NCI-H1436 (cell line): Measurements from ENCODE around the gene NAB1.

Experiments used
- DNase-seq: peaks from one replicate; lab custom pipeline; 2025; lab: John Stamatoyannopoulos, UW

Gene NAB1

DNA sequence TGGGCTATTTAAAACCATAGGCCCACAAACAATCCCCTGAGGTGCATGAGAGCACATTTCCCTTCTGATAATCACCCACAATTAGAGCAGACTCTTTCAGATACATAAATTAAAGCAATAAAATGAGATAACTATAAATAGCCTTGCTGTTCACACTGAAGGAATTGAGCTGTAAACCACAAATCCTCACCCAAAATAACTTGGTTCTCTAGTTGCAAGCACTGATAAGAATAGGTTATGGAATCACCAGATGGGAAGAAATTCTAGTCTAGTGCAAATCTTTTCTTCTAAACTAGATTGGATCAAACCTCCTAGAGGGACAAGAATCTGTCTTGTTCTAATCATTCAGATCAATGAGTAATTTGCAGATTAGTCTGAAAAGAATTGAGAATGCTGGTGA, 64.6 kb downstream of the NAB1 start:
- DNase-seq, result no peak

DNA sequence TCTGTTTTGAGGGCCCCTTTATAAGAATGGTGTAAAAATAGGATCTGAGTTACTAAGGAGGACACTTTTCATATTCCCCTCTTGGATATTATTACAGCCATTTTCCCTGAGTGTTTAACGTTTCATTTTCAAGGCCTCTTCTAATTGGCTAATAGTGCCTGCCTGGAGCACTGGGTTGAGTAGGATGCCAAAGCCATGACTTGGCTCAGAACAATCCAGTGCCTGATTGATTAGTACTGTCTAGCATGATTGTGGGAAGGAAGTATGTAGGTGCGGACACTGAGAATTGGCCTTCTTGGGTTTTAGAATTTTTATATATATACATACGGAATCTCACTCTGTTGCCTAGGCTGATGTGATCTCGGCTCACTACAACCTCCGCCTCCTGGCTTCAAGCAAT, 66.1 kb downstream of the NAB1 start:
- no peak for DNase-seq

DNA sequence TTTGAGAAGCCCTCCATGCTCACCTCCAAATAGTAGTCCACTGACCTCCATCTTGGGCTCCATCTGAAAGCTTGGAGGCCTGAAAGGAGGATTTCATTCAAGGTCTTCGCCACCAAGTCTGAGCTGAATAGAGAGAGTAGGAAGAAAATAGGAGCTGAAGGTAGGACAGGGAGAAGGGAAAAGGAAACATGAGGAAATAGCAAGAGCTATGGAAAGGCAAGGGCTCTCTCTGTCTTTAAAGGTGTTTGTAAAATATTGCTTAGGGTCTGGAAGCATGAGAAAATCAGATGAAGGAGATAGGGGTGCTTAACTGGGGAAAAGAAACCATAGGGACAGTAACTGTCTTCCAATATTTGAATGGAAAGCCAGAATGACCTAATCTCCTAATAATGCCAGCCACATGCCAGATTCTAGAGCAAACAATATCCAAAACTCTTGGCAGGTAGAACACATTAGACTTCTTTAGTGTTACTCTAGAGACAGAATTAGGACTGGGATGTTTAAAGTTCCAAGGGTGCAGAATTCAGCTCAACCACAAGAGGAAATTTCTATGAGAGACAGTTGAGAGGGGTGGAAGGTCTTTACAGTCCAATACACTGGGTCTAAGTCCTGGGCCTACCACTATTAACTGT, 67.4 kb downstream of the NAB1 start:
- DNase-seq, result no peak

DNA sequence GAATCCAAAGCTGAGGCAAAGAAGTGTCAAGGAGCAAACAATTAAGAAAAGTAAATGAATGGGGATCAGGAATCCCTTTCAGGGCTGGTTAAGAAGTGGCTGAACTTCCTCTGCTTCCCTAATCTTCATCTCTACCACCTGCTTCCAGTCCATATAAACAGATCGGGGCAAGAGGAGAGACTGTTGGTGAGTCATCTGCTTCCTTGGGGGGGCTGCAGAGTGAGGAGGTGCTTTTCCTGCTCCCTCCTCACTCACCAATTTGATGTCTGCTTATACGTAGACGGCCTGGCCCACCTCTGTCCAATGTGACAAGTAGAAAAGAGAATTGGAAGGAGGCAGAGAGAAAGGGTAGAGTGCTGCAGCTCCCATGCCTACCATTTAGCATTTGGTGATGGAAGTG, 68.4 kb downstream of the NAB1 start:
- no peak for DNase-seq

GRCh38 chr2:190717764-190718651, 69.1 kb downstream of the NAB1 start:
- no peak for DNase-seq

DNA sequence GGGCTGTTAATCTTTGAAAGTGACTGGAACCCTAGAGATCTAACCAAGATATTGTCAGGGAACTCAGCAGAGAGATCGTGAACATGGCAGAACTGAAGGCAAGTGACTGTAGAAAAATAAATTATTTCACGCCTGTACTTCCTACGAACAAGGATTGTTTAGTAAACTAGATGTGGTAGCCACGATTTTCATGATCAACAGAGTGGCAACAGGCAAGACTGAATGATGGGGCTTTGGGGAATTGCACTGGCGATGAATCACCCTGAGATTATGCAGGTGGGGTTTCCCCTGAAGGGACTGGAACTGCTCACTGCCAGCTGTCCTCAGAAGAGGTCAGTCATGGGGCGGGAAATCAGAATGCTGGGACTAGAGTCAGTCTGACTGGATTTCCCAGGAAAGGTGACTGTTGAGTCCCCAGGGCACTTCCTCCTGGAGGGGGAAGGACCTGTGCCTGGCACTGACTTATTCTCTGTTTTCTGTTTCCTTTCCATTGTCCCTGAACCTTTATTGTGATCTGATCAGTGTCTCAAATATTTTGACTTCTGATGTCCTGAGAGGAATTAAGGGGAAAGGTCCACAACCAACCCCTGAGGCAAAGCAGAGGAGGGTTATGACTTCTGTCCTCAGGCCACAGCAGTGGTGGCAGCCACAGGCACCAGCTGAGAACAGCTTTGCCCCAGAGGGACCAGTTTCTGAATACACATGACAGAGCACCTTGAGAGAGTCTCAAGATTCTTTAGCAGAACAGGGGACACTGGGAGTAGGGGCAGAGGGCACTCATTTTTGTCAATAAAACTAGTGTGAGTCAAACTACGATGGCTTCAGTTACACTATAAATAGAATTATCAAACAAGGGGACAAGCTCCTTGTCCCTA, 70.0 kb downstream of the NAB1 start:
- DNase-seq, result no peak

DNA sequence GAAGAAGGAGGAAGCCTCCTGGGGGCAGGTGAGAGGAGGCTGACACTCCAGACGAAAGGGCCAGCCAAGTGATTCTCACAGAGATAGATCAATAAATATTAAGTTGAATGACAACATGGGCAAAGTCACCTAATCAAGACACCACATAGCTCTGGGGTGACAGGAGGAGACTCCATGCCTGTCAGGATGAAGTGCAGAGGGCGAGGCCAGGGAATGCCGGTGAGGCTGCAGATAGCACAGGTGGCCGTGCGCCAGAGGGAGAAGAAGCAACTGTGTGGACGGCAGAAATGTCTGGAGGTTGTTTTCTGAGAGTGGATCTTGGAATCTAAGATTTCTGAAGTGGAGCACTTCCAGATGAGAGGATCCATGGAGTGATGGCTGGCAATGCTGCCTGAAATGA, 71.4 kb downstream of the NAB1 start:
- DNase-seq, result no peak

GRCh38 chr2:190720691-190721090, 71.8 kb downstream of the NAB1 start:
- DNase-seq, result no peak

DNA sequence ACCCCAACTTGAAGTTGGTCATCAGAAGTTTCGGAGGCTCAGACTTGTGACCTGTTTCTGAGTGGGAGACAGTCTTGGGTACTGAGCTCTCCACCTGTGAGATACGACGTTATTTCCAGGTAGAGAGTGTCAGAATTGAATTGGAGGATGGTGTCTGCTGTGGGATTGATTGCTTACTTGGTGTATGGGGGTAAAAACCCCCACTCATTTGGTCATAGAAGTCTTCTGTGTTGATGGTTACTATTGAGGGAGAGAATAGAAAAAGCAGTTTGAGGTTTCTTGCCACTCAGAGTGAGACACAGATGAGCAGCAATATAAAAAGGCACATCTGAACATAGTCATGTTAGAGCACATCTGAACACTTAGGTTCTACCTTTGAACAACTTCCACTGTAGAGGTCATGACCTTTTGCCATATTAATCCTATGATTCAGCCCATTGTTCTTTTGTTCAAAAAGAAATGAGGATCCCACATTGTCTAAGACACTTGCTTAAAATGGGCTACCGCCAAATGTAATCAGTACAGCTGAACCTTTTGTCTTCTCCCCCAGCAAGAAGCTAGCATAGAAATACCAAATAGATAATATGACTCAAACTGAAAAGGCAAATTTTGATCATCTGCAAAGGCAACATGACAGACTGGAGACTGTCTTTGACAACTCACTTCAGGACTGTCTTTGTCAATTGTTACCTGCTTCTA, 73.3 kb downstream of the NAB1 start:
- no peak for DNase-seq

DNA sequence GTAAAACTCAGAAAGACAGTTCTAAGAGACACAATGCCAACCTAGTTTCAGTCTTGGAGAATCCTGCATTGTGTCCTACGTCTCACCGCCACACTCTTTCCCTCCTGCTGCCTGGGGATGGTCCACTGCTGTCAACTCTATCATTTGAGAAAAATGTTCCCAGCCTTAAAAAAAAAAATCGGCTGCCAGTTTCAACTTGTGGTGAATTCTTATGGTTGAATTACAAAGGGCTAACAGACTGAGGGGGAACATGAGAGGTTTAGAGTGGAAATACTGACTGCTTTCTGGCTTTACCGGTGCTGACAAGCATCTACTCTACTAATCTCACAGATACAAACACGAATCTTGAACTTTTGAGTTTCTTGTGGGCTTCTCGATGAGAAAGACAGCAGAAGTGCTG, 74.0 kb downstream of the NAB1 start:
- DNase-seq, result no peak

GRCh38 chr2:190723397-190724090, 74.7 kb downstream of the NAB1 start:
- DNase-seq, result no peak

GRCh38 chr2:190726255-190726654, 77.4 kb downstream of the NAB1 start:
- no peak for DNase-seq

GRCh38 chr2:190736355-190736754, 87.5 kb downstream of the NAB1 start:
- DNase-seq, result no peak

- DNase-seq, result no peak
Measured at GRCh38 chr2:190740449-190740848, 91.6 kb downstream of the NAB1 start.
